Tibial nerve (tissue), 4 donors: ENCODE measurements around the gene PLEKHO2.
"Not testable (repeated sequence)": the region's sequence is repeated elsewhere in the genome, so short reads cannot be mapped to it uniquely, and the experiment has no call there.

Source experiments
- EP300 ChIP-seq, 2 donors: sonication (generic); formaldehyde crosslinking; IDR thresholded peaks; one replicate each; pipeline ENCODE4 v1.6.1; 2017; ENCODE audit warnings: antibody characterized with exemption in 2 of 2, mild to moderate bottlenecking in 1 of 2
- POLR2A ChIP-seq, 2 donors: fragments of 450-650 bp; IDR thresholded peaks; one replicate each; pipeline ENCODE4 v1.6.1; 2017; ENCODE audit warnings: antibody characterized with exemption in 2 of 2, mild to moderate bottlenecking in 2 of 2, moderate library complexity in 2 of 2
- TF ChIP-seq, protein P1 (sequence below), 5 experiments: fragments of 200-600 bp in 3 of 5; fragments of 450-650 bp in 2 of 5; sonication (generic) in 3 of 5; IDR thresholded peaks; one replicate each; pipeline ENCODE4 v1.5.1; 2016 to 2019; ENCODE audit warnings: antibody characterized with exemption in 5 of 5, mild to moderate bottlenecking in 3 of 5, moderate library complexity in 2 of 5

DNA sequence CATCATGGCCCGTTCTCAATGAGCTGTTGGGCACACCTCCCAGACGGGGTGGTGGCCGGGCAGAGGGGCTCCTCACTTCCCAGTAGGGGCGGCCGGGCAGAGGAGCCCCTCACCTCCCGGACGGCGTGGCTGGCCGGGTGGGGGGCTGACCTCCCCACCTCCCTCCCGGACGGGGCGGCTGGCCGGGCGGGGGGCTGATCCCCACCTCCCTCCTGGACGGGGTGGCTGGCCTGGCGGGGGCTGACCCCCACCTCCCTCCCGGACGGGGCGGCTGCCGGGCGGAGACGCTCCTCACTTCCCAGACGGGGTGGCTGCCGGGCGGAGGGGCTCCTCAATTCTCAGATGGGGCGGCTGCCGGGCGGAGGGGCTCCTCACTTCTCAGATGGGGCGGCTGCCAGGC, 42.8 kb upstream of the PLEKHO2 start:
- TF ChIP-seq, protein P1, sequence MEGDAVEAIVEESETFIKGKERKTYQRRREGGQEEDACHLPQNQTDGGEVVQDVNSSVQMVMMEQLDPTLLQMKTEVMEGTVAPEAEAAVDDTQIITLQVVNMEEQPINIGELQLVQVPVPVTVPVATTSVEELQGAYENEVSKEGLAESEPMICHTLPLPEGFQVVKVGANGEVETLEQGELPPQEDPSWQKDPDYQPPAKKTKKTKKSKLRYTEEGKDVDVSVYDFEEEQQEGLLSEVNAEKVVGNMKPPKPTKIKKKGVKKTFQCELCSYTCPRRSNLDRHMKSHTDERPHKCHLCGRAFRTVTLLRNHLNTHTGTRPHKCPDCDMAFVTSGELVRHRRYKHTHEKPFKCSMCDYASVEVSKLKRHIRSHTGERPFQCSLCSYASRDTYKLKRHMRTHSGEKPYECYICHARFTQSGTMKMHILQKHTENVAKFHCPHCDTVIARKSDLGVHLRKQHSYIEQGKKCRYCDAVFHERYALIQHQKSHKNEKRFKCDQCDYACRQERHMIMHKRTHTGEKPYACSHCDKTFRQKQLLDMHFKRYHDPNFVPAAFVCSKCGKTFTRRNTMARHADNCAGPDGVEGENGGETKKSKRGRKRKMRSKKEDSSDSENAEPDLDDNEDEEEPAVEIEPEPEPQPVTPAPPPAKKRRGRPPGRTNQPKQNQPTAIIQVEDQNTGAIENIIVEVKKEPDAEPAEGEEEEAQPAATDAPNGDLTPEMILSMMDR (IDR thresholded peaks at IDR 0.05) = not testable (repeated sequence)
- not testable (repeated sequence) for TF ChIP-seq POLR2A, EP300 (IDR thresholded peaks at IDR 0.05)
